ENCODE results near the gene MAT2A.
A peak's percentile ranks its signal among the peaks of the same experiment; 100 is the strongest.
"Not testable (repeated sequence)": the region's sequence is repeated elsewhere in the genome, so short reads cannot be mapped to it uniquely, and the experiment has no call there.

The MAT2A gene

GRCh38 chr2:85524336-85524908, 14.5 kb upstream of the MAT2A start:
- DNase-seq: peak; percentile 83 to 84

- DNase-seq: no peak
These were observed 13.9 kb upstream of the MAT2A start for GRCh38 chr2:85525029-85525428.

- DNase-seq: peak; percentile 45 to 61
These were observed 13.4 kb upstream of the MAT2A start for GRCh38 chr2:85525567-85525966.

- DNase-seq: no peak
These were observed 11.2 kb upstream of the MAT2A start for GRCh38 chr2:85527787-85528186.

- no peak for DNase-seq
These were observed 10.6 kb upstream of the MAT2A start for GRCh38 chr2:85528355-85528754.

- no peak for DNase-seq
These were observed 9.2 kb upstream of the MAT2A start for GRCh38 chr2:85529809-85530208.

- DNase-seq: no peak
These were observed 7.4 kb upstream of the MAT2A start for GRCh38 chr2:85531589-85531988.

- DNase-seq: no peak
These were observed 4.9 kb upstream of the MAT2A start for GRCh38 chr2:85534099-85534498.

GRCh38 chr2:85534881-85535280, 4.1 kb upstream of the MAT2A start:
- DNase-seq: peak; percentile 27 to 33

- DNase-seq: no peak
These were observed 2.5 kb upstream of the MAT2A start for GRCh38 chr2:85536479-85536878.

- DNase-seq: peak; percentile 56 to 68
These were observed 1.1 kb upstream of the MAT2A start for GRCh38 chr2:85537600-85538506.

GRCh38 chr2:85539361-85540132, 579 bp downstream of the MAT2A start:
- DNase-seq: peak; percentile 54 to 55

GRCh38 chr2:85540133-85540648, 1.2 kb downstream of the MAT2A start:
- peak; percentile 16 to 26 for DNase-seq

GRCh38 chr2:85541262-85541661, 2.3 kb downstream of the MAT2A start:
- DNase-seq: no peak

- no peak for DNase-seq
These were observed 2.9 kb downstream of the MAT2A start for GRCh38 chr2:85541753-85542457.

GRCh38 chr2:85542777-85543176, 3.8 kb downstream of the MAT2A start:
- DNase-seq: no peak

- DNase-seq: not testable (repeated sequence)
These were observed 5.3 kb downstream of the MAT2A start for GRCh38 chr2:85544254-85544691.

- peak in 1 of 2 experiments; percentile 21 for DNase-seq
These were observed 6.2 kb downstream of the MAT2A start for GRCh38 chr2:85544915-85545779.

- no peak for DNase-seq
These were observed 6.8 kb downstream of the MAT2A start for GRCh38 chr2:85545780-85546240.

- peak; percentile 47 to 48 for DNase-seq
These were observed 8.3 kb downstream of the MAT2A start for GRCh38 chr2:85547089-85547858.
